Activated T-cell treated with anti-CD3 and anti-CD28 coated beads for 48 hours (primary cell): Measurements from ENCODE around the gene CDH13.

Experiments used
- DNase-seq: peaks from one replicate; pipeline ENCODE4 v3.0.0-alpha.2; 2020; ENCODE audit warnings: low read depth

CDH13 gene

GRCh38 chr16:83307594-83307992, 680.8 kb downstream of the CDH13 start:
- DNase-seq: no peak

GRCh38 chr16:83308414-83308813, 681.6 kb downstream of the CDH13 start:
- DNase-seq: no peak

- no peak for DNase-seq
Measured at GRCh38 chr16:83310816-83311215, 684.0 kb downstream of the CDH13 start.

- no peak for DNase-seq
Measured at GRCh38 chr16:83312015-83312717, 685.4 kb downstream of the CDH13 start.

GRCh38 chr16:83312718-83313245, 686.0 kb downstream of the CDH13 start:
- no peak for DNase-seq

- DNase-seq: no peak
Measured at GRCh38 chr16:83315271-83315670, 688.5 kb downstream of the CDH13 start.

- no peak for DNase-seq
Measured at GRCh38 chr16:83316458-83316857, 689.7 kb downstream of the CDH13 start.

- DNase-seq: no peak
Measured at GRCh38 chr16:83318390-83318789, 691.6 kb downstream of the CDH13 start.

- no peak for DNase-seq
Measured at GRCh38 chr16:83328936-83329335, 702.2 kb downstream of the CDH13 start.

GRCh38 chr16:83329441-83329840, 702.7 kb downstream of the CDH13 start:
- DNase-seq: no peak

- no peak for DNase-seq
Measured at GRCh38 chr16:83330251-83330650, 703.5 kb downstream of the CDH13 start.

- DNase-seq: no peak
Measured at GRCh38 chr16:83335076-83335475, 708.3 kb downstream of the CDH13 start.

GRCh38 chr16:83336603-83337002, 709.8 kb downstream of the CDH13 start:
- no peak for DNase-seq

- no peak for DNase-seq
Measured at GRCh38 chr16:83338138-83338537, 711.4 kb downstream of the CDH13 start.

GRCh38 chr16:83338941-83339340, 712.2 kb downstream of the CDH13 start:
- DNase-seq: no peak

GRCh38 chr16:83343935-83344366, 717.2 kb downstream of the CDH13 start:
- no peak for DNase-seq

- DNase-seq: no peak
Measured at GRCh38 chr16:83345846-83346640, 719.3 kb downstream of the CDH13 start.

GRCh38 chr16:83348991-83349390, 722.2 kb downstream of the CDH13 start:
- no peak for DNase-seq

GRCh38 chr16:83350481-83350880, 723.7 kb downstream of the CDH13 start:
- no peak for DNase-seq

- no peak for DNase-seq
Measured at GRCh38 chr16:83351846-83352245, 725.1 kb downstream of the CDH13 start.

GRCh38 chr16:83353241-83353640, 726.5 kb downstream of the CDH13 start:
- DNase-seq: no peak

- no peak for DNase-seq
Measured at GRCh38 chr16:83354015-83354414, 727.2 kb downstream of the CDH13 start.

- no peak for DNase-seq
Measured at GRCh38 chr16:83355570-83356218, 728.9 kb downstream of the CDH13 start.
